Uterine smooth muscle cell (primary cell): ENCODE measurements around the gene HOOK1. TPM values are rescaled to one million over a fixed set of nuclear protein-coding genes. Genes with fewer than 3 reads are reported as not detected.

Experiments
- total RNA-seq: library from RNA; depleted of rRNA; stranded (reverse); fragments of >200 nt; gene quantifications from 2 replicates; pipeline ENCODE4 v1.2.3, GENCODE V29; 2014

HOOK1 gene
- total RNA-seq, result under 0.01 TPM in 2 replicates

DNA sequence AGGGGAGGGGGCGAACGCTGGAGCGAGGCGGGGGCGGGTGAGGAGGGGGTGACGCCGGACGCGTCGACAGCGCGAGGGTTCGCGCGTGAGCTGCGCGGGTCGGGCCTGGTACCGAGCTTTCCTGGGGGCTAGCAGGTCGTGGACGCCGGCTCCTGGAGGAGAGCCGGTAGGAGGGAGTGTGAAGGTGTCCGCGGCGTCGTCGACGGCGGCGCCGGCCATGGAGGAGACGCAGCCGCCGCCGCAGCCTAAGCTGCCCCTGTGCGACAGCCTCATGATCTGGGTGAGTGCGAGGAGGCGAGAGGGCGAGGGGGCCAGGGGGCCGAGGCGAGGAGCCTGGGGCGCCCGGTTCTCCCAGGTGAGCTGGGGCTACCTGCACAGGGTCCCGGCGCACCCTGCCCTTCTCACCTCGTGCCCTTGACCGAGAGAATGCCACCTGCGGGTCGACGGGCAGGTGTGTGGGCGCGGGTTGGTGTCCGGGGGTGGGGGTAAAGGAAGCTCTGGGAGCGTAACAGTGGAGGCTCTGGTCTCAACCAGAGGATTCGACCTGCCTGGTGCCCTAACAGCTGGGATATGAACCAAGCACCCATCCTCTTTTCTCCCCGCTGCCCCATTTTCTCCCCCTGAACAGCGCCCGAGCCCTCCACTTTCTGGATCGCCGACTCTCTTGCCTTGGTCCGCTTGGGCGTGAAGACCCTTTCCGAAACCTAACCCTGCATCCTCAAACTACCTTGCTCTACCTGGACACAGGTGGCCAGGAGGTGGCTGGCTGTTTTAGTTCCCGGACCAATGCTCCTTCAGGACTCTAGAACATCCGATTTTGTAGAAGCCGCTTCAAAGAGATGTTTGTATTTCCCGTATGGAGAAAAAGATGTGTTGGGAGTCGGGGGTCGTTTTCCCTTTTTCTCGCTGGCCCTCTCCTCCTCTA is at the start of gene HOOK1:
Gene HOOK1, plus strand, starts transcription at position 49 of the 925 bp plus-strand sequence. Its CDS starts 169 bp downstream, at position 218.

Other genes with a start within 250 kb of the HOOK1 start
- gene CYP2J2, start 111.8 kb downstream of the HOOK1 start, total RNA-seq, result 0.12 and 0.33 TPM in 2 replicates